Testis (tissue), 3 donors: ENCODE measurements around the gene TNRC6A. TPM values are rescaled to one million over a fixed set of nuclear protein-coding genes. Genes with fewer than 3 reads are reported as not detected.
"Not testable (repeated sequence)": the region's sequence is repeated elsewhere in the genome, so short reads cannot be mapped to it uniquely, and the experiment has no call there.

Experiments
- DNase-seq: peaks from one replicate; pipeline ENCODE4 v3.0.0-alpha.2; 2019
- H3K27ac ChIP-seq, 2 donors: fragments of 200-600 bp; sonication (generic); one replicate each; pipeline ENCODE4 v1.5.1; 2019
- H3K27me3 ChIP-seq: fragments of 200-600 bp; sonication (generic); one replicate; pipeline ENCODE4 v1.5.1; 2019
- H3K36me3 ChIP-seq: fragments of 200-600 bp; sonication (generic); one replicate; pipeline ENCODE4 v1.5.1; 2017; ENCODE audit warnings: low read depth; ENCODE audit errors: missing control alignments
- H3K4me1 ChIP-seq: fragments of 200-600 bp; sonication (generic); one replicate; pipeline ENCODE4 v1.5.1; 2019
- H3K4me3 ChIP-seq, 2 donors: fragments of 200-600 bp; sonication (generic); one replicate each; pipeline ENCODE4 v1.5.1; 2017 to 2019
- H3K9me3 ChIP-seq: fragments of 200-600 bp; sonication (generic); one replicate; pipeline ENCODE4 v1.5.1; 2017
- POLR2A ChIP-seq: fragments of 450-650 bp; IDR thresholded peaks from one replicate; pipeline ENCODE4 v1.6.1; 2017; ENCODE audit warnings: antibody characterized with exemption, mild to moderate bottlenecking, moderate library complexity
- WGBS, 2 donors: methylation state at CpG; one replicate each; pipeline ENCODE4 v1.1.5; 2018; 5-methylcytosine and 5-hydroxymethylcytosine counted together
- intact Hi-C: fragments of 100-400 bp; cut with DNase I; formaldehyde crosslinking; loops from one replicate; pipeline ENCODE4 v1.15.1; 2023; ENCODE audit warnings: low total_unique reads
- polyA plus RNA-seq: library from polyadenylated mRNA; stranded (reverse); fragments of 350-450 nt; fragmentation: Illumina TruSeq; extraction: RNeasy Lipid Tissue Mini Kit (QIAGEN cat#74804); gene quantifications from one replicate; pipeline ENCODE4 v1.2.3, GENCODE V29; 2014; ENCODE audit warnings: low read depth, low replicate concordance; ENCODE audit not compliant: insufficient read depth
- total RNA-seq, 2 donors: library from RNA; depleted of rRNA; stranded (reverse); fragments of >200 nt; gene quantifications; one replicate each; pipeline ENCODE4 v1.2.3, GENCODE V29; 2016
- TF ChIP-seq, protein P1 (sequence below), 3 experiments: fragments of 450-650 bp in 2 of 3; fragments of 200-600 bp in 1 of 3; sonication (generic) in 1 of 3; IDR thresholded peaks; one replicate each; pipeline ENCODE4 v1.5.1; 2016 to 2019; ENCODE audit warnings: antibody characterized with exemption in 3 of 3, mild to moderate bottlenecking in 2 of 3, moderate library complexity in 1 of 3

TNRC6A gene
- total and polyA plus RNA-seq, 3 donors from 2014 or later: 32.3 to 103 (median 94.1) TPM

DNA sequence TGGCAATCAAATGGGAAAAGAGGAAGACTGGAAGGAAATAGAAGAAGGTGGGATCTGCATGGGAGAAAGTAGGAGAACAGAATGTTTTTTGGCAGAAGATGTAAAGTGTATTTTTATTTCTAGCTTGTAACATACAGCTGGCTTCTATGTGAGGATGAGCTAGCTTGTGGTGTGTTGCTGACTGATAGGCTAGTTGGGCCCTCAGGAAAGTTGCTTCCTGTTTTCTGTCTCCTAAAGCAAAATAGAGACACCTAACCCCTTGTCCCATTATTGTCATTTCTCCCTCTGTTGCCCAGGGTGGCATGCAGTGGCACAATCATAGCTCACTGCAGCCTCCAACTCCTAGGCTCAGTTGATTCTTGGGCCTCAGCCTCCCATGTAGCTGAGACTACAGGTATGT is 15.9 kb downstream of the TNRC6A start:
- H3K4me3 ChIP-seq: no peak overlapping the region
- TF ChIP-seq, protein P1, sequence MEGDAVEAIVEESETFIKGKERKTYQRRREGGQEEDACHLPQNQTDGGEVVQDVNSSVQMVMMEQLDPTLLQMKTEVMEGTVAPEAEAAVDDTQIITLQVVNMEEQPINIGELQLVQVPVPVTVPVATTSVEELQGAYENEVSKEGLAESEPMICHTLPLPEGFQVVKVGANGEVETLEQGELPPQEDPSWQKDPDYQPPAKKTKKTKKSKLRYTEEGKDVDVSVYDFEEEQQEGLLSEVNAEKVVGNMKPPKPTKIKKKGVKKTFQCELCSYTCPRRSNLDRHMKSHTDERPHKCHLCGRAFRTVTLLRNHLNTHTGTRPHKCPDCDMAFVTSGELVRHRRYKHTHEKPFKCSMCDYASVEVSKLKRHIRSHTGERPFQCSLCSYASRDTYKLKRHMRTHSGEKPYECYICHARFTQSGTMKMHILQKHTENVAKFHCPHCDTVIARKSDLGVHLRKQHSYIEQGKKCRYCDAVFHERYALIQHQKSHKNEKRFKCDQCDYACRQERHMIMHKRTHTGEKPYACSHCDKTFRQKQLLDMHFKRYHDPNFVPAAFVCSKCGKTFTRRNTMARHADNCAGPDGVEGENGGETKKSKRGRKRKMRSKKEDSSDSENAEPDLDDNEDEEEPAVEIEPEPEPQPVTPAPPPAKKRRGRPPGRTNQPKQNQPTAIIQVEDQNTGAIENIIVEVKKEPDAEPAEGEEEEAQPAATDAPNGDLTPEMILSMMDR (IDR thresholded peaks at IDR 0.05): no peak
- no peak for TF ChIP-seq POLR2A
- H3K27me3 ChIP-seq: no peaks in the 10 kb centered on the region
- no peak overlapping the region for H3K27ac ChIP-seq
- H3K9me3 ChIP-seq: no peaks in the 10 kb centered on the region
- peaks cover 35% of the 10 kb centered on the region for H3K4me1 ChIP-seq
- no peak for DNase-seq
- no peaks in the 10 kb centered on the region for H3K36me3 ChIP-seq
- intact Hi-C loops: no loop called here

- WGBS, 2 donors: 96 to 100% methylated on average over 2 of the region's 2 CpGs
- no peaks in the 10 kb centered on the region for H3K27me3 ChIP-seq
- no peaks in the 10 kb centered on the region for H3K9me3 ChIP-seq
- H3K4me3 ChIP-seq: no peak overlapping the region
- peaks cover 32% of the 10 kb centered on the region for H3K4me1 ChIP-seq
- no peaks in the 10 kb centered on the region for H3K36me3 ChIP-seq
- no peak for DNase-seq
- TF ChIP-seq, protein P1 (IDR thresholded peaks at IDR 0.05): no peak
- TF ChIP-seq POLR2A: no peak
- intact Hi-C loops: no loop called here
- no peak overlapping the region for H3K27ac ChIP-seq
These were observed 16.3 kb downstream of the TNRC6A start for GRCh38 chr16:24745791-24746190.

GRCh38 chr16:24747441-24747840 is 18.0 kb downstream of the TNRC6A start:
- peaks cover 27% of the 10 kb centered on the region for H3K4me1 ChIP-seq
- TF ChIP-seq, protein P1 (IDR thresholded peaks at IDR 0.05): no peak
- TF ChIP-seq POLR2A: no peak
- no peak overlapping the region for H3K4me3 ChIP-seq
- no peaks in the 10 kb centered on the region for H3K27me3 ChIP-seq
- H3K27ac ChIP-seq: no peak overlapping the region
- 42 to 49% methylated on average over 2 of the region's 2 CpGs for WGBS, 2 donors
- no peaks in the 10 kb centered on the region for H3K9me3 ChIP-seq
- intact Hi-C loops: no loop called here
- no peaks in the 10 kb centered on the region for H3K36me3 ChIP-seq
- DNase-seq: no peak

GRCh38 chr16:24748242-24748641 is 18.8 kb downstream of the TNRC6A start:
- H3K27ac ChIP-seq: peak overlapping the region in 1 of 2 donors; percentile 38
- peaks cover 26% of the 10 kb centered on the region for H3K4me1 ChIP-seq

GRCh38 chr16:24749310-24749709 is 19.9 kb downstream of the TNRC6A start:
- no peaks in the 10 kb centered on the region for H3K36me3 ChIP-seq
- DNase-seq: no peak
- H3K4me1 ChIP-seq: peaks cover 24% of the 10 kb centered on the region
- TF ChIP-seq POLR2A: no peak
- TF ChIP-seq, protein P1 (IDR thresholded peaks at IDR 0.05): no peak
- H3K27me3 ChIP-seq: no peaks in the 10 kb centered on the region
- intact Hi-C loops: no loop called here
- H3K27ac ChIP-seq: no peak overlapping the region
- H3K9me3 ChIP-seq: no peaks in the 10 kb centered on the region
- no peak overlapping the region for H3K4me3 ChIP-seq

More at GRCh38 chr16:24748242-24748641, 18.8 kb downstream of the TNRC6A start:
- no peak overlapping the region for H3K4me3 ChIP-seq
- WGBS, 2 donors: 60 to 71% methylated on average over 2 of the region's 2 CpGs
- no peaks in the 10 kb centered on the region for H3K27me3 ChIP-seq
- peak; percentile 70 for DNase-seq
- intact Hi-C loops: no loop called here
- H3K36me3 ChIP-seq: no peaks in the 10 kb centered on the region
- no peak for TF ChIP-seq POLR2A
- no peaks in the 10 kb centered on the region for H3K9me3 ChIP-seq

DNA sequence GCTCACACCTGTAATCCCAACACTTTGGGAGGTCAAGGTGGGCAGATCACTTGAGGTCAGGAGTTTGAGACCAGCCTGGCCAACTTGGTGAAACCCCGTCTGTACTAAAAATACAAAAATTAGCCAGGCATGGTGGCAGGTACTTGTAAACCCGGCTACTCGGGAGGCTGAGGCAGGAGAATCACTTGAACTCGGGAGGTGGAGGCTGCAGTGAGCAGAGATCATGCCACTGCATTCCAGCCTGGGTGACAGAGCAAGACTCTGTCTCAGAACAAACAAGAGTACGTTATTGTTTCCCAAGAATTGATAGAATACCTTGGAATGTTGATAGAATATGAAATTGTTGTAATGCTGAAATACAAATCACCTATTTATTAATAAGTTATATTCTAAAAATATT is 20.4 kb downstream of the TNRC6A start:
- H3K36me3 ChIP-seq, H3K27ac ChIP-seq, DNase-seq, H3K27me3 ChIP-seq, H3K4me3 ChIP-seq, intact Hi-C loops, H3K9me3 ChIP-seq: not testable (repeated sequence)
- peaks cover 24% of the 10 kb centered on the region for H3K4me1 ChIP-seq
- 84 to 86% methylated on average over 5 of the region's 5 CpGs for WGBS, 2 donors
